Transverse colon (tissue), 4 donors: ENCODE measurements around the gene KIF1A. TPM values are rescaled to one million over a fixed set of nuclear protein-coding genes. Genes with fewer than 3 reads are reported as not detected.

Experiments
- DNase-seq: peaks from one replicate; pipeline ENCODE4 v3.0.0-alpha.2; 2019
- H3K27ac ChIP-seq, 4 donors: fragments of 200-600 bp; sonication (generic); 2 replicates each; pipeline ENCODE4 v1.5.1; 2016 to 2018; ENCODE audit warnings: inconsistent platforms in 4 of 4
- H3K27me3 ChIP-seq: fragments of 200-600 bp; sonication (generic); 2 replicates; pipeline ENCODE4 v1.5.1; 2017; ENCODE audit warnings: inconsistent platforms
- H3K36me3 ChIP-seq, 4 donors: fragments of 200-600 bp; sonication (generic); 2 replicates each; pipeline ENCODE4 v1.5.1; 2017 to 2019; ENCODE audit warnings: inconsistent platforms in 4 of 4
- H3K4me1 ChIP-seq, 4 donors: fragments of 200-600 bp; sonication (generic); 2 replicates each; pipeline ENCODE4 v1.5.1; 2017 to 2020; ENCODE audit warnings: inconsistent platforms in 4 of 4
- H3K4me3 ChIP-seq, 4 donors: fragments of 200-600 bp; sonication (generic); 1 replicate in 1 of 4; 2 replicates in 3 of 4; pipeline versions ENCODE4 v1.5.1 to v1.6.1; 2017 to 2019; ENCODE audit warnings: inconsistent platforms in 4 of 4
- H3K9me3 ChIP-seq, 2 donors: fragments of 200-600 bp; sonication (generic); 2 replicates each; pipeline ENCODE4 v1.5.1; 2017 to 2019; ENCODE audit warnings: inconsistent platforms in 2 of 2
- EP300 ChIP-seq: sonication (generic); formaldehyde crosslinking; IDR thresholded peaks from one replicate; pipeline ENCODE4 v1.6.1; 2017; ENCODE audit warnings: antibody characterized with exemption, low read depth
- POLR2A ChIP-seq: fragments of 450-650 bp; IDR thresholded peaks from one replicate; pipeline ENCODE4 v1.6.1; 2016; ENCODE audit warnings: antibody characterized with exemption, mild to moderate bottlenecking, moderate library complexity
- POLR2AphosphoS5 ChIP-seq, 3 donors: sonication (generic); formaldehyde crosslinking; IDR thresholded peaks; one replicate each; pipeline ENCODE4 v1.6.1; 2016; ENCODE audit warnings: antibody characterized with exemption in 3 of 3
- WGBS, 2 donors: methylation state at CpG; one replicate each; pipeline ENCODE4 v1.1.5; 2018; ENCODE audit warnings: low coverage in 1 of 2; 5-methylcytosine and 5-hydroxymethylcytosine counted together
- in situ Hi-C, 4 donors: fragments of 200-750 bp; cut with MboI; loops; one replicate each; pipeline versions ENCODE4 v1.15.0 to v1.15.1; 2017; ENCODE audit warnings: low sequenced_read_pairs in 3 of 4, low pct_ligation_motif_present in 1 of 4, low pct_unique_long_range_greater_than_20kb in 1 of 4
- intact Hi-C: fragments of 100-400 bp; cut with DNase I; formaldehyde crosslinking; loops from one replicate; pipeline ENCODE4 v1.15.1; 2023; ENCODE audit warnings: low total_unique reads
- total RNA-seq, 4 donors: library from RNA; depleted of rRNA; stranded (reverse); fragments of >200 nt; gene quantifications; one replicate each; pipeline ENCODE4 v1.1.0, GENCODE V29; 2016
- TF ChIP-seq, protein P1 (sequence below), 5 experiments: fragments of 200-600 bp in 3 of 5; fragments of 450-650 bp in 2 of 5; sonication (generic) in 3 of 5; IDR thresholded peaks; 1 replicate in 2 of 5; 2 replicates in 3 of 5; pipeline ENCODE4 v1.5.1; 2016 to 2017; ENCODE audit warnings: antibody characterized with exemption in 5 of 5, inconsistent platforms in 3 of 5, mild to moderate bottlenecking in 2 of 5, moderate library complexity in 1 of 5

KIF1A gene
- total RNA-seq, 4 donors from 2014 or later = 0.40 to 3.4 (median 2.9) TPM

DNA sequence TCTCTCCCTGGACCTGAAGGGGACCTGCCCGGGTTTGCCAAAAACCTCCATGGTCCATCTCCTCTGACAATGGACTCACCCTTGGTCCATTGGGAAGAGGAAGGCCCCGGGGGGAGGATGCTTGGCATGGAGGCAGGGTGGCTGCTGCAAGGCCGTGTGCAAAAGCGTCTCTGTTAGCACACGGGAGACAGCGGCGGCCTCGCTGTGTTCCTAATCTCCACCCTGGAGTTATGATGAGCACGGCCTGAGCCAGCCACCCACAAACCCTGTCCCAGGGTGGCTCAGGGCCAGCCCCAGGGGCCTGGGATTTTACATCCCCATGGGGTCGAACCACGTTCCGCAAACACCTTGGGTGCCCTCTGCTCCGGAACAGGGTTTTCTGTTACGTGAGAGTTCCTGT lies 92.6 kb downstream of the KIF1A start:
- Histone ChIP-seq H3K4me1 (no peaks in the 10 kb centered on the region), H3K9me3 (no peaks in the 10 kb centered on the region), H3K27ac (no peak overlapping the region), H3K4me3 (no peak overlapping the region), H3K36me3 (no peaks in the 10 kb centered on the region), H3K27me3 (peaks cover 16% of the 10 kb centered on the region)
- TF ChIP-seq POLR2AphosphoS5 (IDR thresholded peaks at IDR 0.05) = no peak
- TF ChIP-seq, protein P1, sequence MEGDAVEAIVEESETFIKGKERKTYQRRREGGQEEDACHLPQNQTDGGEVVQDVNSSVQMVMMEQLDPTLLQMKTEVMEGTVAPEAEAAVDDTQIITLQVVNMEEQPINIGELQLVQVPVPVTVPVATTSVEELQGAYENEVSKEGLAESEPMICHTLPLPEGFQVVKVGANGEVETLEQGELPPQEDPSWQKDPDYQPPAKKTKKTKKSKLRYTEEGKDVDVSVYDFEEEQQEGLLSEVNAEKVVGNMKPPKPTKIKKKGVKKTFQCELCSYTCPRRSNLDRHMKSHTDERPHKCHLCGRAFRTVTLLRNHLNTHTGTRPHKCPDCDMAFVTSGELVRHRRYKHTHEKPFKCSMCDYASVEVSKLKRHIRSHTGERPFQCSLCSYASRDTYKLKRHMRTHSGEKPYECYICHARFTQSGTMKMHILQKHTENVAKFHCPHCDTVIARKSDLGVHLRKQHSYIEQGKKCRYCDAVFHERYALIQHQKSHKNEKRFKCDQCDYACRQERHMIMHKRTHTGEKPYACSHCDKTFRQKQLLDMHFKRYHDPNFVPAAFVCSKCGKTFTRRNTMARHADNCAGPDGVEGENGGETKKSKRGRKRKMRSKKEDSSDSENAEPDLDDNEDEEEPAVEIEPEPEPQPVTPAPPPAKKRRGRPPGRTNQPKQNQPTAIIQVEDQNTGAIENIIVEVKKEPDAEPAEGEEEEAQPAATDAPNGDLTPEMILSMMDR (IDR thresholded peaks at IDR 0.05) = no peak
- TF ChIP-seq EP300 = no peak
- no peak for TF ChIP-seq POLR2A
- DNase-seq = no peak
- intact Hi-C loops (no loop called here), in situ Hi-C loops (no loop called here)
- WGBS, 2 donors = 88% methylated on average over 13 of the region's 14 CpGs; no CpG with 5 or more reads in 1 of the 2 donors

DNA sequence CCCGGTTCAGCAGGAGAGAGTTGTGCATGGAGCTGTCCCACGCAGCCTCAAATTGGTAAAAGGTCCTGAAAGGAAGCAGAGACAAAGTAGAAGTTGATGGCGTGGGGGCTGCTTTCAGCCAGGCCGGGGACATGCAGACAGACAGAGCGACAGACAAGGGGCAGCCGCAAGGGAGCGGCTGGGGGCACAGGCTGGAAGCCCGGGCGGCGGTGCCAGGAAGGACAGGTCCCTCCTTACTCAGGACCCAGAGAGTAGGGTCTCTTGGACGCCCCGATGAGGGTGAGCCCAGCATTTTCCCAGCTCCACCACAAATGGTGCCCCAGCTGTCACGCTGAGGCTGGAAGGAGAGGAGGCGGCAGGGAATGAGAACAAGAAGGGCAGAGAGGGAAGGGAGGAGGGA lies 93.1 kb downstream of the KIF1A start:
- Histone ChIP-seq H3K9me3 (no peaks in the 10 kb centered on the region), H3K4me3 (no peak overlapping the region), H3K36me3 (no peaks in the 10 kb centered on the region), H3K27ac (no peak overlapping the region), H3K4me1 (no peaks in the 10 kb centered on the region), H3K27me3 (peaks cover 16% of the 10 kb centered on the region)
- intact Hi-C loops = no loop called here
- in situ Hi-C loops = no loop called here
- TF ChIP-seq, protein P1 (IDR thresholded peaks at IDR 0.05) = no peak
- TF ChIP-seq POLR2A (no peak), POLR2AphosphoS5 (IDR thresholded peaks at IDR 0.05) (no peak), EP300 (no peak)
- WGBS, 2 donors = 83 to 88% methylated on average over 12 to 14 of the region's 14 CpGs
- no peak for DNase-seq

DNA sequence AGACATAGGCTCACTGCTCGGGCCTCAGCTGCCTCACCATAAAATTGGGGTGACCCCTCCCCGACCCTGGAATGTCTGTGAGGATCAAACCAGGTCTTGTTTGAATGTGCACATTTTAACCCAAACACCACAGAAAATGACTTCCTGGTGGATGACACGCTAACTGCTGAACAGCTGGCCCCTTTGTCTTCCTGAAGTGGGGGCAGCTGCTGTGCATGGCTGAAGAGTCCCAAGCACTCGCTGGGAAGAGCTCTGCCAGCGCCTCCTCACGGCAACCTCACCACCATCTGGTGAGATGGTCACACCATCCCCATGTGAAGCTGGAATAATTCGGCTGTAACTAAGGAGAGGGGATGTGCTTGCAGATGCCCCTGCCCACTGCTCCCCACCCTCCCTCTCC lies 94.3 kb downstream of the KIF1A start:
- no peaks in the 10 kb centered on the region for H3K9me3 ChIP-seq
- H3K27me3 ChIP-seq = peaks cover 6% of the 10 kb centered on the region
- no peaks in the 10 kb centered on the region for H3K4me1 ChIP-seq
- H3K36me3 ChIP-seq = no peaks in the 10 kb centered on the region
- no peak for TF ChIP-seq POLR2AphosphoS5 (IDR thresholded peaks at IDR 0.05)
- TF ChIP-seq POLR2A = no peak
- TF ChIP-seq, protein P1 (IDR thresholded peaks at IDR 0.05) = no peak
- TF ChIP-seq EP300 = no peak
- 65 to 92% methylated on average over 2 to 7 of the region's 7 CpGs for WGBS, 2 donors
- H3K27ac ChIP-seq = no peak overlapping the region
- no peak overlapping the region for H3K4me3 ChIP-seq
- in situ Hi-C loops = no loop called here
- intact Hi-C loops = no loop called here
- DNase-seq = no peak

DNA sequence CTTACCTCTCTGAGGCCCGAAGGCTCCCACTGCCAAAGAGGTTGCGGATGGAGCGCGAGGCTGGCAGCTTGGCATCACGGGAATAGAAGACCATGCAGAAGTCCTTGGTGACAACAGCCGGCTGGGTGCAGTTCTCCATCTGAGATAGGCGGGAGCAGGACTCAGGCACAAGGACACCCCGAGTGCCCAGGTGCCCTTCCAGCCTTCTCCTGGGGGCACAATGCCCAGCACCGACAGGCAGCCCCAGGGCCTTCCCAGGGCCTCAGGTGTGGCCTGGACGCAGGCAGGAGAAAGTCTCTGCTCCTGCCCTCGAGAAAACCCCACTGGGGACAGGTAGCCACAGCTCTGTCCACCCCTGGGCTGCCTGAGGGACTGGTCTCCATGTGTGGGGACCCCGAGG lies 94.8 kb downstream of the KIF1A start:
- in situ Hi-C loops (no loop called here), intact Hi-C loops (no loop called here)
- no peak for TF ChIP-seq POLR2AphosphoS5 (IDR thresholded peaks at IDR 0.05)
- no peak for TF ChIP-seq POLR2A
- TF ChIP-seq, protein P1 (IDR thresholded peaks at IDR 0.05) = no peak
- no peak for TF ChIP-seq EP300
- Histone ChIP-seq H3K27ac (no peak overlapping the region), H3K27me3 (peaks cover 2% of the 10 kb centered on the region), H3K9me3 (no peaks in the 10 kb centered on the region), H3K36me3 (no peaks in the 10 kb centered on the region), H3K4me3 (no peak overlapping the region), H3K4me1 (no peaks in the 10 kb centered on the region)
- WGBS, 2 donors = 70% methylated on average over 11 of the region's 12 CpGs; no CpG with 5 or more reads in 1 of the 2 donors
- no peak for DNase-seq
